Occipital lobe (tissue), 2 donors: Measurements from ENCODE around the gene OMP. TPM values are rescaled to one million over a fixed set of nuclear protein-coding genes. Genes with fewer than 3 reads are reported as not detected.
"Not testable (repeated sequence)": the region's sequence is repeated elsewhere in the genome, so short reads cannot be mapped to it uniquely, and the experiment has no call there.

Source experiments
- DNase-seq: peaks from one replicate; lab custom pipeline; 2025; lab: John Stamatoyannopoulos, UW
- total RNA-seq: library from RNA; depleted of rRNA; stranded (reverse); fragments of >200 nt; gene quantifications from one replicate; pipeline ENCODE4 v1.2.3, GENCODE V29; 2014

Gene OMP, protein sequence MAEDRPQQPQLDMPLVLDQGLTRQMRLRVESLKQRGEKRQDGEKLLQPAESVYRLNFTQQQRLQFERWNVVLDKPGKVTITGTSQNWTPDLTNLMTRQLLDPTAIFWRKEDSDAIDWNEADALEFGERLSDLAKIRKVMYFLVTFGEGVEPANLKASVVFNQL
- total RNA-seq: not detected

DNA sequence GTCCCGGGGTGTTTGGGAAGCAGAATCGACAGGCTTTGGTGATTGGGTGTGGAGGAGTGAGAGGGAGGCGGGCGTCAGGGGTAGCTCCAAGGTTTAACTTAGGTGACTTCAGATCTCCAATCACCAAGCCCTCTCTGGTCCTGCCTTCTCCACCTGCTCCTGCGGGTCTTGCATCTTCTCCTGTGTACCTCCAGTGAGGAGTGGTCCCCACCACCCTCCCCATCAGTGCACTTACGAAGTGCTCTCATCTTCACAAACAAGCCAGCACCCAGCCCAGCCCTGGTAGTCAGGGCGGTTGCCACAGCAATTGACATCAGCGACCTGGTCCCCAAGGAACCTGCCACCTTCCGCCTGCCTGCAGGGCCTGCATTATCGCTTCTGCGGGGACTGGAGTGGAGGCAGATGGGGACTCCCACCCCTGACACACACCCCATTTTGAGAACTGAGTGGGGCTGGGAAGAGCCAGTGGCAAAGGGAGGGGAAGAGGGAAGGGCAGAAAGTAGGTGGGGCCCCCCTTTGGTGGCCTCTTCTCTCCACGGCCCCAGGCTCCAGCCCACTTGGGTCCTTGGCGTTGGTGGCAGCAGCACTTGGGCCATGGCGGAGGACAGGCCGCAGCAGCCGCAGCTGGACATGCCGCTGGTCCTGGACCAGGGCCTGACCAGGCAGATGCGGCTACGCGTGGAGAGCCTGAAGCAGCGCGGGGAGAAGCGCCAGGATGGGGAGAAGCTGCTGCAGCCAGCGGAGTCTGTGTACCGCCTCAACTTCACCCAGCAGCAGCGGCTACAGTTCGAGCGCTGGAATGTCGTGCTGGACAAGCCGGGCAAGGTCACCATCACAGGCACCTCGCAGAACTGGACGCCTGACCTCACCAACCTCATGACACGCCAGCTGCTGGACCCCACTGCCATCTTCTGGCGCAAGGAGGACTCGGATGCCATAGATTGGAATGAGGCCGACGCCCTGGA, at the start of gene OMP:
OMP (plus strand) TSS at position 595 of the 965 bp plus-strand sequence; CDS start at position 595, 0 bp downstream.
- DNase-seq: no peak

DNA sequence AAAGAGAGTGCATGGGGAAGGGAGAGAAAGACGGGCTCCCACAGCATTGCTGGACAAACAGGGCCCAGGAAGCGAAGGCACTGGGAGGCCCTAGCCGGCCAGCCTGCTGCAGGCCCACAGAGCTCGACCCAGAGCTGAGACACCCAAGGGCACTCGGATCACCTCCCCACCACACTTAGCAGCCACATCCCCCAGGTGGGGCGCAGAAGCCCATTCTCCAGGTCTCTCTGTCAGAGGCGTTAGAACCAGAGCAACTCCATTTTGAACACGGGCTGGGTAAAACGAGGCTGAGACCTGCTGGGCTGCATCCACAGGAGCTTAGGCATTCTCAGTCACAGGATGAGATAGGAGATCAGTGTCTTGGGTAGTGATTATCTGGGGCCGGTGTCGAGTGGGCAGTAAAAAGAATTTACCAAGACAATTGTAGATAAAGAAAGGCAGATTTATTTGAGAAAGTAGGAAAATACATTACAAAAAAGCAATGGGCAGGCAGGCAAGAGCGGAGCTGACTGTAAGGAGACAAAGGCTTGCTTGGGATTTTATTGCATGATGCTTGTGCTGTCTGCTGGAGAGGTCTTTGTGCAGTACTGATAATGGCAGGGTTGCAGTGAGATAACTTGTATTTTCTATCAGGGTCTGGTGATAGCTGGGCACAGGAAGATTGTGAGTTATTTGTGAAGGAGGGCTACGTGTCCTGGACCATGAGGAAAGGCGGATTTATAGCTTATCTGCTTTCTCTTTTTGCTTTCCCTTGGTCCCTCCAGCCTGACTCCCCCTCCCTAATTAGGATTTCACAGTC, 49.2 kb upstream of the OMP start:
- DNase-seq: no peak

DNA sequence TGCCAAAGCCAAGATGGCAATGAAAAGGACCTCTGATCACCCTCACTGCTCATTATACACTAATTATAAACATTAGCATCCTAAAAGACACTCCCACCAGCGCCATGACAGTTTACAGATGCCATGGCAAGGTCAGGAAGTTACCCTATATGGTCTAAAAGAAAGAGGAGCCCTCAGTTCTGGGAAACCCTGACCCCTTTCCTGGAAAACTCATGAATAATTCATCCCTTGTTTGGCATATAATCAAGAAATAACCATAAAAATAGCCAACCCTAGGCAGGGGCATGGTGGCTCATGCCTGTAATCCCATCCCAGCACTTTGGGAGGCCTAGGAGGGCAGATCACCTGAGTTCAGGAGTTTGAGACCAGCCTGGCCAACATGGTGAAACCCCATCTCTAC, 48.6 kb upstream of the OMP start:
- no peak for DNase-seq

DNA sequence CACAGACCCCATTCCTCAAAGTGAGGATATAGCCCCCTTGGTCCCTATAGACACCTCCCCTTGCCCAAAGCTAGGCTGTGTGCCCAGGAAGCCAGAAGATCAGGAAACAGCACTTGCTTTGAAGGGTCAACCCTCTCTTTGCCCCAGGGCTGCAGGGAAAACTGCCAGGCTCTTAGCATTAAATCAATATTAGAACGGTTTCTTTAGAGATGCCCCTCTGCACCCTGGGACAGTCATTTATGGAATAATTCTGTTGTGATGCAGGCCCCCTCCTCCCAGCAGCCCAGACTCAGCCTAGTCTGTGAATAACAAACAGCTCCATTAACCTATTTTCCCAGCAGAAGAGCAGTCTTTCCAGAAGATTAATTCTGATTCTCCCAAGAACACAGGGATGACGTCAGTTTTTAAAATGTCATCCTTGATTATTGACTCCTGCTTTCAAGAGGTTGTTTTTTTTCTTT, 47.5 kb upstream of the OMP start:
- DNase-seq: no peak

DNA sequence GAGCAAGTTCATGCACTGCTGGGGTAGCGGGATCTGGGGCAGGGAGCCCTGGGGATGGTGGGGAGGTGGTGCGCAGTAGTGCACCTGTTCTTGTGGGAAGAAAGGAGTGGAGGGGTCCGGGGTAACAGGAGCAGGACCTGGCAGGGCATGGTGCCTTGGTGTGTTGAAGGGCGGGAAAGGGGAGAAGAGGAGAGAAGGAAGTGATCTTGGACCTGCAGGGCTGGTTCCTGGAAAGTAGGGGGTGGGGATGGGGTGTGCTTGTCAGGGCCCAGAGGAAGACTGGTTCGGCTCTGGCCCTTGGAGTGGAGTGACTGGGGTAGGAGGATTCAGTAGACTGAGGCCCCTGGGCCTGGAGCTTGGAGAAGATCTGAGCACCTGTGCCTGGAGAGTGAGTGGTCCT, 46.7 kb upstream of the OMP start:
- DNase-seq: no peak

DNA sequence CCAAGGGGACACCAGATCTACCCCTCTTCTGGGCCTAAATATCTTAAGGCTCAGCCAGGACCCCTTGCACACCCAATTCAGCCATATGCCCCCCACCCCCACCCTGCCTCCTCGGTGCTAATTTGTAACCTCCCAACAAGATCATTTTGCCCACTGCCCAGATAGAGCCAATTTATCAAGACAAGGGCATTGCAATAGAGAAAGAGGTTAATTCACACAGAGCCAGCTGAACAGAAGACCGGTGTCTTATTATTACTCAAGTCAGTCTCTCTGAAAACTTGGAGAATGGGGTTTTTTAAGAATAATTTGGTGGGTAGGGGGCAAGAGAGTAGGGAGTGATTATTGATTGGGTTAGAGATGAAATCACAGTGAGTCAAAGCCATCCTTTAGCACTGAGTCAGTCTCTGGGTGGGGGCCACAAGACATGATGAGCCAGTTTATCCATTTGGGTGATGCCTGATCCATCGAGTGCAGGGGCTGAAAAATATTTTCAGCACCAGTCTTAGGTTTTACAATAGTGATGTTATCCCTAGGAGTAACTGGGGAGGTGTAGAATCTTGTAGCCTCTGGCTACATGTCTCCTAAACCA, 45.7 kb upstream of the OMP start:
- DNase-seq: no peak

DNA sequence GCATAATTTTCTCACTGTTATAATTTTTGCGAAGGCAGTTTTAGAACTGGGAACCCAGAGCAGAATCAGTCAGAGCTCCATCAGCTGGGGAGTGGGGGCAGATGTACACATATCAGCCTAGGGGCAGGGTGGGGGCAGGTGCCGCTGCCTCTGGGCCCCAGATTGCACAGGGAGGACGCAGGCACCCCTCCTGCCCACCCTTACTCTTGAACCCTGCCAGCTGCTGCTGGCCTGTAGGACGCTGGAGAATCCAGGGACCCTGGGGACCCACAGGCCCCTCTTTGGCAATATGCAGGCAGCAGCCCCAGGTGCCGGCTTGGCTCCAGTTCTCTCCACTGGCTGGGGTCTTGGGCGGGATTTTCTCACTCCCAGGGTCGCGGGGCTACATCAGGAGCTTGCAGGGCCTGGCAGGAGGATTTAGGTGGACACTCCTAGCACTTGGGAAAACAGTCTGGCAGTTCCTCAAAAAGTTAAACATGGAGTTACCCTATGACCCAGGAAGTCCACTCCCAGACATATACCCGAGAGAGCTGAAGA, 44.6 kb upstream of the OMP start:
- DNase-seq: no peak

DNA sequence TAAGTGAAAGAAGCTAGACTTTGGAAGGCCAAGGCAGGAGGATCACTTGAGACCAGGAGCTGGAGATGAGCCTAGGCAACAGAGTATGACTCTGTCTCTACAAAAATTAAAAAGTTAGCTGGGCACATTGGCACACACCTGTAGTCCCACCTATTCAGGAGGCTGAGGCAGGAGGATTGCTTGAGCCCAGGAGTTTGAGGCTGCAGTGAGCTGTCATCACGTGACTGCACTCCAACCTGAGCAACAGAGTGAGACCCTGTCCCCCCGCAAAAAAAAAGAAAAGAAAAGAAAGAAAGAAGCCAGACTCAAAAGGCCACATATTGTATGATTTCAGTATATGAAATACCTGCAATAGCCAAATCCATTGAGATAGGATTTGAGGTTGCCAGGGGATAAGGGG, 43.7 kb upstream of the OMP start:
- no peak for DNase-seq

DNA sequence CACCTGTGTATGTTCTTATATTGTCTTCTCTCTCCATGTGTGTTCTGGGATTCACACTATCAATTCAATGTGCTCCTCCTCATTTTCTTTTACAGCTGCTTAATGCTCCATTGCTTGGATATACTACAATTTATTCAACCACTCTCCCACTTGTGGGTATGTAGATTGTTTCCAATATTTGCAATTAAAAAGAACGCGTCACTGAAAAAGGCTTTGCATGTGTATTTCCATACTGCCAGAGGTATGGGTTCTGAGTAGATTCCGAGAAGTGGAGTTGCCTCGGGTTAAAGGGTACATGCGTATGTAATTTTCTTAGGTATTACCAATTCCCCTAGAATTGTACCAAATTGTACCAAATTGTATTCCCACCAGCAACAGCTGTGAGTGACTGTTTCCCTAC, 42.8 kb upstream of the OMP start:
- no peak for DNase-seq

DNA sequence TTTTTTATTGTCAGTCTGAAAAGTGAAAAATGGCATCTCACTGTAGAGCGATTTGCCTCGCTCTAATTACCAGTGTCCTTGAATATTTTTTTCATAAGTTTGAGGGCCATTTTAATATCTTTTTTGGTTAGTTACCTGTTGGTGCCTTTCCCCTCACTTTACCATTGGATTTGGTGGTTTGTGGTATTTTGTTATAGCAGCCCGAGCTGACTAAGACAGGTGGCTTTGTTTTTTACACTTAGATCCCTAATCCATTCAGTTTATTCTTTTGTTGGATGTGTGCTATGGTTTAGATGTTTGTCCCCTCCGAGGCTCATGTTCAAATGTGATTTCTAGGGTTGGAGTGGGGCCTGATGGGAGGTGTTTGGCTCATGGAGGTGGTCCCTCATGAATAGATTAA, 42.4 kb upstream of the OMP start:
- no peak for DNase-seq

DNA sequence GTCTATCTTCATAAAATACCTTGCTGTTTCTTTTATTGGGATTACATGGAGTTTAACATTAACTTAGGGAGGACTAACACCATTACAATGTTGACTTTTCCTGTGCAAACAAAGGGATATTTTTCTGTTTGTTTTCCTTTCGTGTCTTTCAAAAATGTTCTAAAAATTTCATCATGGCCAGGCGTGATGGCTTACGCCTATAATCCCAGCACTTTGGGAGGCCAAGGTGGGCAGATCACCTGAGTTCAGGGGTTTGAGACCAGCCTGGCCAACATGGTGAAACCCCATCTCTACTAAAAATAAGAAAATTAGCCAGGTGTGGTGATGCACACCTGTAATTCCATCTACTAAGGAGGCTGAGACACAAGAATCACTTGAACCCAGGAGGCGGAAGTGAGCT, 41.4 kb upstream of the OMP start:
- not testable (repeated sequence) for DNase-seq

DNA sequence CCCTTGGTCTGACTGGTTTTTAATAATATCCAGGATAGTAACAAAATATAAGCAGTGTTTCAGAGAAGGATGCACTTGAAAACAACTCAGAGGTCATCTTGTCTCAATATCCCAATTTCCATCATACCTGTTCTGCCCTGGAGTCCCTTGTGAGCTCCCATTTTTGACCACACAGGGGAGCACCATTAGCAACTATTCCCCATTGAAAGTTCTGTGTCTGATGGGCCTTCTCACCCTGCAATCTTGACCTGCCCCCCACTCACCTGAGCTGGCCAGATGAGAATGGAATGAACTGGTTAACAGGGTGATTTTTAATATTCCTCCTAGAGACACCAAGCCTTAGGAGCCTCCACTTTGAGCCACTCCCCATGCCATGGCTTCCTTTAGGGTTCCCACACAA, 39.7 kb upstream of the OMP start:
- DNase-seq: no peak

DNA sequence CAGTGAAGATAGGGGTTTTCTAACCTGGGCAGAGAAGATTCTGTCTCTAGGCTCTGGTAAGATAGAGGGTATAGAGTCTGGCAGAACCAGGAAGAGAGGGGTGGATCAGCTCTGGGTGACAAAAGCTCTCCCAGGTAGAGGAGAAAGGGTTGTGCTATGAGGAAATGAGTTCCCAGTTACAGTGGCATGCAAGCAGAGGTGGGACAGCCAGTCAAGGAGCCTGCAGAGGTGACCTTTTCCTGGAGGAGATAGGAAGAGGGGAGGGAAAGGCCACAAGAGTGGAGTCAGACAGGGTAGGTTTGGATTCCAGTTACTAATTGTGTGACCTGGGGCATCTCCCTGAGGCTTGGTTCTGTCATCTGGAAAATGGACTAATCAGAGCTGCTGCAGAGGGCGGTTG, 39.2 kb upstream of the OMP start:
- DNase-seq: no peak

DNA sequence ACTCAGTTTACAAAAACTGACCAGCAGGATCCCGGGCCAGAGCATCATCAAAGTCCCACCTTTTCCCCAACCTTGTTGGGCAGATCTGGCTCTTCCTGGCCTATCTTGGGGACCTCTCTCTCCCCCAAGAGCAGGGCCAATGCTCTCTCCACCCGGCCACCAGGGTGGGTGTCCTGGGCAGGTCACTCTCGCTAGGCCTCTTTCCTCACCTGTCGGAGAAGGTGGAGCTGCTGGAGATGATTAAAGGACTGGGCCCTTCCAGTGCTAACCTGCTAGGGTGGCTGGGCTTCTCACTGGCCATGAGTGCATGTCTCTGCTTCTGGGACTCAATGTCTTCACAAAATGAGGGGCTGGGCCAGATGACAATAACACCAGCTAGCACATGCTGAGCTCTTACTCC, 38.8 kb upstream of the OMP start:
- DNase-seq: no peak

DNA sequence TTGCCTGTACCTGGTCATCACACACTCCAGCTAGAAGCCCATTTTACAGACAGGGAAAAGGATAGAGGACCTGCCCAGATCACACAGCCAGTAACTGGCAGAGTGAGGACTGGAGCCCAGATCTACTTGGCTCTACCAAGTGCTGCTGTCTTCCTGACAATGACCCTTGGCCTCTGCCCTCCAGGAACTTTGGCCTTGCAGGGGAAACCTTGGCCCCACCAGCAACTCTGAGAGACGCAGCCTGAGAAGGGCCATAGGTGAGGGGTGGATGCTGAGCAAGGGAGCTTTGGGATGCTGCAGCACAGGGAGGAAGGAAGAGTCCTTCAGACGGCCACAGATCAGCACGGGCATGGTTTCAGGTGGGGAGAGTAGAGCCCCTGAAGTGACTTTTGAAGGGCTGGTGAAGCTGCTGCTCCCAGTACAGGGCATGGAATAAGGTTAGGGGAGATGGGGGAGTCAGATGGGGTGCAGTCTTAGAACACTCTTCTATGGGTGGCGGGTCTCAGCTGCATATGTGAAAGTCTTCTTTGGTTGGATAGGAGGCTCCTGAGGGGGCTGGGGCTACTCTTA, 37.9 kb upstream of the OMP start:
- DNase-seq: no peak

DNA sequence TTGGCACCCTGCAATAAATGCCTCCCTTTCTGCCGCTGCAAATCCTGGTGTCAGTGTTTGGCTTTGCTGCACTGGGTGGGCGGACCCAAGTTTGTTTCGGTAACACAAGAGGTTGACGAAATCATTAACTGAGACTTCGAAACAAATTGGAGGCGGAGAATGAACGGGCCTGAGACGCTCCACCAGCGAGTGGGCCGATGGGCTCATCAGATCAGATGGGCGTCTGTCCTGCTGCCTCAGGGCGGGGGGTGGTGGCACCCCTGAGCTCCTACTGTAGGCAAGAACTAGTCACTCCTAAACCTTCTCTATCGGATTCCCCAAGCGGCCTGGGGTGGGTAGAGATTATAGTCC, 36.8 kb upstream of the OMP start:
- DNase-seq: no peak

DNA sequence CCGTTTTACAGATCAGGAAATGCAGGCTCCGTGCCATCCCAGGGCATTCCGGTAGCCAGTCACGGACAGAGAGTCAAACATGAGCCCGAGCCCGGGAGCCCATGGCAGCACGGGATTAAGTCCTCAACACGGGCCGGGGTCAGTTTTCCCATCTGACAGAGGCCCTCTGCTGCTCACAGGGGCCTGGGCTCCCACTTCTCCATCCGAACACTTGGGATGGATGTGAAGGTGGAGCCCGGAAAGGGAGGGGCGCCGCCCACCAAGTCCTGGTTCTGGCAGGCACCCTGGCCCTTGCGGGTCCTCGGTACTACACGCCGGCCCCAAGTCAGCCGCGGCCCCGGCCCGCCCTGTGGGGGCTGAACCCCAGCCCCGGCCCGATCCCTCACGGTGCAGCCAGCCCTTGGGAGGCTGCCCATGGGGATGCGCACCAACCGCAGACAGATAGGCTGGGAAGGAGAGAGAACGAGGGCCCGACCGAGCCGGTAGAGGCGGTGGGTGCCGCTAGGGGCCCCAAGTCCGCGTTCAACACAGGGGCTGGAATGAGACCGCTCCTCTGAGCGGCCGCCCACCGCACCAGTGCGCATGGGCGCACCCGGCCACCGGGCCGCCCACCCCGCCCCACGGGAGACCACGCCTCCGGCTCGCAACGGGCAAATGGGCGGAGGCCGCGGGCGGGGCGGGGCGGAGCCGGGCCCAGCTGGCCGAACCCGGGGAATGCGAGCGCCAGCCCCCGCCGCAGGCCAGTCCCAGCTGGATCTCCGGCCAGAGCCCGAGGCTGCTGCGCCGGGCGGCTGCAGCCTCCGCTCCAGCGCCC, 36.2 kb upstream of the OMP start, which contains the start of gene CAPN5:
CAPN5 (plus strand) TSS at position 743 of the 814 bp plus-strand sequence. CDS start 17,916 bp downstream, outside the sequence.
- peak; percentile 94 for DNase-seq

DNA sequence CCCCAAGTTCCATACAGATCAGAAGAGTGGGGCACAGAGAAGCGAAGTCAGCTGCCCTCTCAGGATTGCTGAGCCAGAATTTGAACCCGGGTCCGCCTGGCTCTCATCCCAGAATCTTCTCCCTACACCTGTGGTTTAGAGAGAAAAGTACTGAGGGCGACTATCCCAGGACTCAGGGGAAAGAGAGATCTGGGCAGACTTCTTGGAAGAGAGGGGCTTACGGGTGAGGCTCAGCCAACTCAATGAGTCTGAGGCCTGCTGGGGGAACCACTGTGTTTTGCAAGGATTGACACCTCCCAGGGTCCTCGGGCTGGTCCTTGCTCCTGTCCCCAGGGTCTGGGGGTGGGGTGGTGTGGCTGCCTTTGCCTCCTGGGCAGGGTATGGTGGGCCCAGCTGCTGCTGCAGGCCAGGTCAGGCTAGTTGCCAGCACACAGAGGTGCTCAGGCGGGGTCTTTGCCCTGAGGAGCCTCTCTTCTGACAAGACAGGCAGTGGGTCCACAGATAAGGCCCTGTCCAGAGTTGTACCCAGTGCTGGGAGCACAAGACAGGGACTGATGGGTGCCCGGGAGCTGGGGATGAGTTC, 34.7 kb upstream of the OMP start:
- DNase-seq: no peak

DNA sequence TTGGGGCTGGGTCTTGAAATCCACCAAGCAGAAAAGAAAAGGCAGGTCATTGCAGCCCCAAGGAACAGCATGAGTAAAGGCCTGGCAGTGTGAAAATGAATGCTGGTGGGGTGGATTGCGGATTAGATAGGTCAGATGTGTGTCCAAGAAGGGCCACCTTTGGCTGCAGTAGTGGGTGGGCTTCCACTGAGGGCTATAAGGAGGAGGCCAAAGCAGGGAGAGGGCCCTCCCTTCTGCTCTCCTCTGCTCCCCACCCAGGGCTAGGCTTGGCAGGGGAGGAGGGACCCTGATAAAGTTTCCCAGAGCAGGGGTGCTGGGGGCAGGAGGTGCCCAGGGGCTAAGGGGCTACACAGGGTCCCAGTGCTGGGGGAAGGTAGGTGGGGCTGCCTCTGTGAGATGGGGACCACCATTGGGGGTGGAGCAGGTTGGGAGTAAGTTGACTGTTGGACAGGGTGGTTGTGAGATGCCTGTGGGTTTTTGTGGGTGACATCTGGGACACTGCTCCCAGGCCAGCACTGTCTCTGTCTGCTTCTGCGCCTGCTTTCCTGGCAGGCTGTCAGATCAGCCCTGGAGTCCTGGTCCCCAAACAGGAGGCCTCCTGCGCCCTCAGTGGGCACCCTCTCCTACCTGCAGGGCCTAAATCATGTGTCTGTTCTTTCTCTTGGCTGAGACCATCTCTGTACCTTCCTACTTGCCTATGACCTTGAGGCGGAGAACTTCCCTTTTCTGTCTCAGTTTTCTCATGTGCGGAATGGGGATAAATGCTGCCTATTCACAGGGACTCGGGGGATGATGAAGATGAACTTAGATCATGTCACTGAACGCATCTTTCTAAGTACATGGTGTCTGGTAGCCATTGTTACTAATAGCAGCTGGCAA, 33.9 kb upstream of the OMP start:
- DNase-seq: no peak
